Measurements from ENCODE around the gene B3GLCT. TPM values are rescaled to one million over a fixed set of nuclear protein-coding genes. Genes with fewer than 3 reads are reported as not detected.

B3GLCT gene
- total RNA-seq, 5 donors from 2014 or later (not counting 1 experiment from before 2014, with no cell fraction given), result 3.7 to 5.6 (median 4.7) TPM

GRCh38 chr13:31160857-31161556 is 38.8 kb upstream of the B3GLCT start:
- no peaks in the 10 kb centered on the region for H3K9me3 Mint-ChIP-seq
- H3K4me1 Mint-ChIP-seq, result peaks cover 43 to 45% (median 44%) of the 10 kb centered on the region in 3 donors
- peak overlapping the region; percentile 96 to 99 for H3K27ac Mint-ChIP-seq
- Histone ChIP-seq H3K4me1 (ENCODE audit: control insufficient read depth in 1 of 2, extremely low read depth in 1 of 2, insufficient read depth in 2 of 2, low read length in 2 of 2) (peaks cover 11 to 31% of the 10 kb centered on the region in 2 experiments), H3K36me3 (ENCODE audit: control insufficient read depth in 2 of 2, extremely low read depth in 1 of 2, insufficient read depth in 1 of 2, low read length in 1 of 2) (peaks cover 0 to 10% of the 10 kb centered on the region in 2 donors), H3K9me3 (no peaks in the 10 kb centered on the region), H3K4me3 (ENCODE audit: control insufficient read depth in 1 of 2, extremely low read depth in 1 of 2, low read length in 1 of 2) (peak overlapping the region; percentile 66 to 89), H3K27me3 (replicated peaks in 1 of 2; ENCODE audit: control insufficient read depth in 2 of 2, extremely low read depth in 1 of 2, insufficient read depth in 2 of 2, low read length in 1 of 2) (no peaks in the 10 kb centered on the region), H3K27ac (ENCODE audit: low read length) (peak overlapping the region; percentile 100)
- peak overlapping the region; percentile 95 to 97 (median 97) for H3K4me3 Mint-ChIP-seq
- H3K36me3 Mint-ChIP-seq, result peaks cover 14% of the 10 kb centered on the region
- ChIA-PET CTCF (interaction anchor here in 1 of 2 donors (0.5 kb wide), 1 partner anchor 40 kb away, joined by 6 read pairs; no protein-coding TSS in a partner anchor), POLR2A (interaction anchor here (0.5 to 1.6 kb wide), 6 partner anchors 9 to 1015 kb away, joined by 3 to 15 read pairs (median 4); no protein-coding TSS in a partner anchor)
- peak in 3 of 4 experiments; percentile 3 to 6 (median 4) for ATAC-seq (replicated peaks in 1 of 4)
- DNase-seq, result peak; percentile 18 to 64 (median 49)
- no peaks in the 10 kb centered on the region for H3K27me3 Mint-ChIP-seq
- under 1% methylated on average over 45 of the region's 51 CpGs for WGBS (ENCODE audit: insufficient coverage)

- no peaks in the 10 kb centered on the region for H3K27me3 Mint-ChIP-seq
- H3K27ac Mint-ChIP-seq, result peak within 1 kb of the TSS; percentile 96 to 99
- no peaks in the 10 kb centered on the region for H3K27me3 ChIP-seq (replicated peaks in 1 of 2; ENCODE audit: control insufficient read depth in 2 of 2, extremely low read depth in 1 of 2, insufficient read depth in 2 of 2, low read length in 1 of 2)
- peak within 1 kb of the TSS; percentile 100 for H3K27ac ChIP-seq (ENCODE audit: low read length)
- under 1% methylated on average over 54 of the region's 54 CpGs for WGBS (ENCODE audit: insufficient coverage)
- H3K4me3 ChIP-seq (ENCODE audit: control insufficient read depth in 1 of 2, extremely low read depth in 1 of 2, low read length in 1 of 2), result peak within 1 kb of the TSS; percentile 66 to 89
- DNase-seq (peak in 33 of 35 experiments; percentile 97 to 99 (median 98)), ATAC-seq (replicated peaks in 1 of 4) (peak; percentile 77 to 87 (median 84))
- peaks cover 14% of the 10 kb centered on the region for H3K36me3 Mint-ChIP-seq
- H3K36me3 ChIP-seq (ENCODE audit: control insufficient read depth in 2 of 2, extremely low read depth in 1 of 2, insufficient read depth in 1 of 2, low read length in 1 of 2), result peaks cover 0 to 5% of the 10 kb centered on the region in 2 donors
- no peaks in the 10 kb centered on the region for H3K9me3 ChIP-seq
- POLR2A ChIA-PET, result interaction anchor here in 1 of 2 donors (1.5 kb wide), 1 partner anchor 38 kb away, joined by 6 read pairs; the partner anchor contains the start of gene B3GLCT
- peaks cover 11 to 31% of the 10 kb centered on the region in 2 experiments for H3K4me1 ChIP-seq (ENCODE audit: control insufficient read depth in 1 of 2, extremely low read depth in 1 of 2, insufficient read depth in 2 of 2, low read length in 2 of 2)
- CTCF ChIA-PET, result no interaction called here
- peak within 1 kb of the TSS; percentile 95 to 97 (median 97) for H3K4me3 Mint-ChIP-seq
- no peaks in the 10 kb centered on the region for H3K9me3 Mint-ChIP-seq
- H3K4me1 Mint-ChIP-seq, result peaks cover 43 to 45% (median 44%) of the 10 kb centered on the region in 3 donors
Observed at GRCh38 chr13:31161557-31162150, 38.1 kb upstream of the B3GLCT start, which contains the start of gene HSPH1. Gene HSPH1 (minus strand): TSS chr13:31161904. CDS start chr13:31161582, 322 bp downstream.

GRCh38 chr13:31162151-31163008 is 37.4 kb upstream of the B3GLCT start:
- peaks cover 11 to 31% of the 10 kb centered on the region in 2 experiments for H3K4me1 ChIP-seq (ENCODE audit: control insufficient read depth in 1 of 2, extremely low read depth in 1 of 2, insufficient read depth in 2 of 2, low read length in 2 of 2)
- H3K27ac Mint-ChIP-seq, result peak overlapping the region; percentile 96 to 99
- peak overlapping the region; percentile 95 to 97 (median 97) for H3K4me3 Mint-ChIP-seq
- no peaks in the 10 kb centered on the region for H3K27me3 Mint-ChIP-seq
- no peaks in the 10 kb centered on the region for H3K9me3 Mint-ChIP-seq
- ChIA-PET POLR2A (interaction anchor here in 1 of 2 donors (0.6 to 1.5 kb wide), 2 partner anchors 37 to 1407 kb away, joined by 5 to 6 read pairs; partner anchors contain the start of gene B3GLCT), CTCF (interaction anchor here (0.7 kb wide), 2 partner anchors 11 to 1316 kb away, joined by 3 to 4 read pairs; no protein-coding TSS in a partner anchor)
- peak overlapping the region; percentile 66 to 89 for H3K4me3 ChIP-seq (ENCODE audit: control insufficient read depth in 1 of 2, extremely low read depth in 1 of 2, low read length in 1 of 2)
- no peaks in the 10 kb centered on the region for H3K36me3 ChIP-seq (ENCODE audit: control insufficient read depth in 2 of 2, extremely low read depth in 1 of 2, insufficient read depth in 1 of 2, low read length in 1 of 2)
- WGBS (ENCODE audit: insufficient coverage), result 0% methylated on average over 17 of the region's 34 CpGs
- peak; percentile 92 to 99 (median 97) for DNase-seq
- peak overlapping the region; percentile 100 for H3K27ac ChIP-seq (ENCODE audit: low read length)
- H3K9me3 ChIP-seq, result no peaks in the 10 kb centered on the region
- H3K36me3 Mint-ChIP-seq, result peaks cover 10% of the 10 kb centered on the region
- H3K27me3 ChIP-seq (replicated peaks in 1 of 2; ENCODE audit: control insufficient read depth in 2 of 2, extremely low read depth in 1 of 2, insufficient read depth in 2 of 2, low read length in 1 of 2), result no peaks in the 10 kb centered on the region
- peaks cover 39 to 41% (median 40%) of the 10 kb centered on the region in 3 donors for H3K4me1 Mint-ChIP-seq
- peak; percentile 85 to 89 (median 87) for ATAC-seq (replicated peaks in 1 of 4)

- POLR2A ChIA-PET, result interaction anchor here in 1 of 2 donors (0.6 kb wide), 1 partner anchor 1272 kb away, joined by 3 read pairs; no protein-coding TSS in a partner anchor
- peaks cover 7 to 13% (median 12%) of the 10 kb centered on the region in 3 donors for H3K4me1 Mint-ChIP-seq
- ATAC-seq (replicated peaks in 1 of 4) (no peak), DNase-seq (no peak)
- no peak overlapping the region for H3K27ac Mint-ChIP-seq
- no peaks in the 10 kb centered on the region for H3K9me3 Mint-ChIP-seq
- no peaks in the 10 kb centered on the region for H3K36me3 ChIP-seq (ENCODE audit: control insufficient read depth in 2 of 2, extremely low read depth in 1 of 2, insufficient read depth in 1 of 2, low read length in 1 of 2)
- no peak overlapping the region for H3K27ac ChIP-seq (ENCODE audit: low read length)
- no peaks in the 10 kb centered on the region for H3K9me3 ChIP-seq
- H3K27me3 ChIP-seq (replicated peaks in 1 of 2; ENCODE audit: control insufficient read depth in 2 of 2, extremely low read depth in 1 of 2, insufficient read depth in 2 of 2, low read length in 1 of 2), result no peaks in the 10 kb centered on the region
- H3K27me3 Mint-ChIP-seq, result peaks cover 0 to 3% of the 10 kb centered on the region in 2 donors
- no peak overlapping the region for H3K4me3 Mint-ChIP-seq
- no peak overlapping the region for H3K4me3 ChIP-seq (ENCODE audit: control insufficient read depth in 1 of 2, extremely low read depth in 1 of 2, low read length in 1 of 2)
- H3K36me3 Mint-ChIP-seq, result no peaks in the 10 kb centered on the region
- WGBS (ENCODE audit: insufficient coverage), result no CpG with 5 or more reads among the region's 3 CpGs
- H3K4me1 ChIP-seq (ENCODE audit: control insufficient read depth in 1 of 2, extremely low read depth in 1 of 2, insufficient read depth in 2 of 2, low read length in 2 of 2), result peaks cover 5 to 11% of the 10 kb centered on the region in 2 experiments
- CTCF ChIA-PET, result no interaction called here
Observed at GRCh38 chr13:31166591-31166990, 33.2 kb upstream of the B3GLCT start.

- no peak for ATAC-seq (replicated peaks in 1 of 4)
- H3K4me3 ChIP-seq (ENCODE audit: control insufficient read depth in 1 of 2, extremely low read depth in 1 of 2, low read length in 1 of 2), result no peak overlapping the region
- H3K9me3 ChIP-seq, result no peaks in the 10 kb centered on the region
- peaks cover 2 to 9% of the 10 kb centered on the region in 2 donors for H3K27me3 Mint-ChIP-seq
- H3K36me3 Mint-ChIP-seq, result no peaks in the 10 kb centered on the region
- H3K4me3 Mint-ChIP-seq, result no peak overlapping the region
- peaks cover 5 to 11% of the 10 kb centered on the region in 2 experiments for H3K4me1 ChIP-seq (ENCODE audit: control insufficient read depth in 1 of 2, extremely low read depth in 1 of 2, insufficient read depth in 2 of 2, low read length in 2 of 2)
- H3K36me3 ChIP-seq (ENCODE audit: control insufficient read depth in 2 of 2, extremely low read depth in 1 of 2, insufficient read depth in 1 of 2, low read length in 1 of 2), result no peaks in the 10 kb centered on the region
- peaks cover 7 to 11% (median 10%) of the 10 kb centered on the region in 3 donors for H3K4me1 Mint-ChIP-seq
- no peak overlapping the region for H3K27ac ChIP-seq (ENCODE audit: low read length)
- no peaks in the 10 kb centered on the region for H3K9me3 Mint-ChIP-seq
- no peak overlapping the region for H3K27ac Mint-ChIP-seq
- DNase-seq, result no peak
- ChIA-PET POLR2A (interaction anchor here (0.6 kb wide), 2 partner anchors 798 to 1271 kb away, joined by 3 read pairs; no protein-coding TSS in a partner anchor), CTCF (no interaction called here)
- H3K27me3 ChIP-seq (replicated peaks in 1 of 2; ENCODE audit: control insufficient read depth in 2 of 2, extremely low read depth in 1 of 2, insufficient read depth in 2 of 2, low read length in 1 of 2), result no peaks in the 10 kb centered on the region
Observed at GRCh38 chr13:31167490-31167889, 32.3 kb upstream of the B3GLCT start.
